Brain microvascular endothelial cell (primary cell): Measurements from ENCODE around the gene WT1.
A peak's percentile ranks its signal among the peaks of the same experiment; 100 is the strongest.

Experiments
- DNase-seq: peaks from one replicate; pipeline ENCODE4 v3.0.0-alpha.2; 2020
- H3K27ac ChIP-seq: fragments of 250-450 bp; sonication (Bioruptor Pico); 2 replicates; pipeline ENCODE4 v1.5.1; 2020; ENCODE audit warnings: mild to moderate bottlenecking, moderate library complexity
- H3K27me3 ChIP-seq: fragments of 250-450 bp; sonication (Bioruptor Pico); replicated peaks from 2 replicates; pipeline ENCODE4 v1.5.1; 2020; ENCODE audit warnings: mild to moderate bottlenecking
- H3K36me3 ChIP-seq: fragments of 250-450 bp; sonication (Bioruptor Pico); replicated peaks from 2 replicates; pipeline ENCODE4 v1.5.1; 2020; ENCODE audit warnings: mild to moderate bottlenecking
- H3K4me3 ChIP-seq: 2 replicates; pipeline ENCODE4 v1.5.1; 2011; ENCODE audit warnings: low read depth, mild to moderate bottlenecking, control low read depth, low read length, moderate library complexity
- CTCF ChIP-seq: IDR thresholded peaks from 2 replicates; pipeline ENCODE4 v1.5.1; 2011; ENCODE audit warnings: low read depth, mild to moderate bottlenecking, moderate library complexity, low read length, control low read depth, inconsistent platforms; ENCODE audit errors: missing control alignments
- in situ Hi-C: cut with HindIII; loops from 2 replicates; pipeline ENCODE4 v1.10.0; 2017; ENCODE audit warnings: low sequenced_read_pairs, low pct_ligation_motif_present

Gene WT1

GRCh38 chr11:32395127-32395526 is 40.2 kb downstream of the WT1 start:
- Histone ChIP-seq H3K36me3 (no peaks in the 10 kb centered on the region), H3K27ac (no peak overlapping the region), H3K27me3 (no peaks in the 10 kb centered on the region), H3K4me3 (no peak overlapping the region)
- TF ChIP-seq CTCF, result no peak
- in situ Hi-C loops, result no loop called here
- DNase-seq, result no peak

- Histone ChIP-seq H3K36me3 (no peaks in the 10 kb centered on the region), H3K4me3 (no peak overlapping the region), H3K27me3 (no peaks in the 10 kb centered on the region), H3K27ac (no peak overlapping the region)
- no peak for TF ChIP-seq CTCF
- in situ Hi-C loops, result no loop called here
- DNase-seq, result no peak
Measured at GRCh38 chr11:32392840-32393239, 42.5 kb downstream of the WT1 start.

GRCh38 chr11:32391956-32392553 is 43.3 kb downstream of the WT1 start:
- no peak for TF ChIP-seq CTCF

GRCh38 chr11:32391479-32391878 is 43.9 kb downstream of the WT1 start:
- in situ Hi-C loops, result no loop called here
- H3K27me3 ChIP-seq, result no peaks in the 10 kb centered on the region
- TF ChIP-seq CTCF, result no peak
- DNase-seq, result no peak
- no peaks in the 10 kb centered on the region for H3K36me3 ChIP-seq
- H3K27ac ChIP-seq, result no peak overlapping the region
- no peak overlapping the region for H3K4me3 ChIP-seq

More at GRCh38 chr11:32391956-32392553, 43.3 kb downstream of the WT1 start:
- in situ Hi-C loops, result no loop called here
- no peak overlapping the region for H3K27ac ChIP-seq
- no peak overlapping the region for H3K4me3 ChIP-seq
- DNase-seq, result peak; percentile 35
- no peaks in the 10 kb centered on the region for H3K36me3 ChIP-seq
- H3K27me3 ChIP-seq, result no peaks in the 10 kb centered on the region

GRCh38 chr11:32390712-32391111 is 44.6 kb downstream of the WT1 start:
- no peaks in the 10 kb centered on the region for H3K27me3 ChIP-seq
- no peak overlapping the region for H3K27ac ChIP-seq
- in situ Hi-C loops, result no loop called here
- no peak for DNase-seq
- no peaks in the 10 kb centered on the region for H3K36me3 ChIP-seq
- TF ChIP-seq CTCF, result no peak
- H3K4me3 ChIP-seq, result no peak overlapping the region

- H3K4me3 ChIP-seq, result no peak overlapping the region
- in situ Hi-C loops, result no loop called here
- no peak for DNase-seq
- TF ChIP-seq CTCF, result no peak
- no peak overlapping the region for H3K27ac ChIP-seq
- no peaks in the 10 kb centered on the region for H3K27me3 ChIP-seq
- H3K36me3 ChIP-seq, result no peaks in the 10 kb centered on the region
Measured at GRCh38 chr11:32388871-32389770, 46.2 kb downstream of the WT1 start.
